Tibial nerve (tissue), 3 donors: ENCODE measurements around the gene SELPLG.

Experiments used
- CTCF ChIP-seq, 5 experiments: fragments of 200-600 bp in 3 of 5; fragments of 450-650 bp in 2 of 5; sonication (generic) in 3 of 5; IDR thresholded peaks; one replicate each; pipeline ENCODE4 v1.5.1; 2016 to 2019; ENCODE audit warnings: antibody characterized with exemption in 5 of 5, mild to moderate bottlenecking in 3 of 5, moderate library complexity in 2 of 5
- POLR2A ChIP-seq, 2 donors: fragments of 450-650 bp; IDR thresholded peaks; one replicate each; pipeline ENCODE4 v1.6.1; 2017; ENCODE audit warnings: antibody characterized with exemption in 2 of 2, mild to moderate bottlenecking in 2 of 2, moderate library complexity in 2 of 2

GRCh38 chr12:108592033-108592909 lies 41.4 kb downstream of the SELPLG start:
- TF ChIP-seq CTCF (IDR thresholded peaks at IDR 0.05): no peak
- no peak for TF ChIP-seq POLR2A (IDR thresholded peaks at IDR 0.05)
